Neural cell (in vitro differentiated cells): ENCODE data around the gene GLB1L2. TPM values are rescaled to one million over a fixed set of nuclear protein-coding genes. Genes with fewer than 3 reads are reported as not detected.
"Not testable (repeated sequence)": the region's sequence is repeated elsewhere in the genome, so short reads cannot be mapped to it uniquely, and the experiment has no call there.

Experiments
- H2AFZ ChIP-seq: fragments of 200-600, 300-800 bp; sonication (generic), shearing (Covaris generic); 2 replicates; pipeline ENCODE4 v1.6.0; 2014; ENCODE audit warnings: low read depth, mild to moderate bottlenecking, antibody characterized with exemption, low read length, moderate library complexity
- H3F3A ChIP-seq: fragments of 200-600 bp; shearing (Covaris generic); 2 replicates; pipeline ENCODE4 v1.6.1; 2016; ENCODE audit warnings: mild to moderate bottlenecking, moderate library complexity, mixed read lengths, antibody characterized with exemption, low read length; ENCODE audit not compliant: insufficient read depth, poor library complexity, severe bottlenecking
- H3K27ac ChIP-seq: fragments of 200-600, 300-800 bp; sonication (generic), shearing (Covaris generic); 2 replicates; pipeline ENCODE4 v1.5.1; 2014; ENCODE audit warnings: mild to moderate bottlenecking, low read length, moderate library complexity
- H3K27me3 ChIP-seq: fragments of 300-800, 200-600 bp; sonication (generic), shearing (Covaris generic); 2 replicates; pipeline ENCODE4 v1.6.0; 2014; ENCODE audit warnings: mild to moderate bottlenecking, low read depth, low read length, moderate library complexity; ENCODE audit not compliant: insufficient read depth
- H3K36me3 ChIP-seq: fragments of 300-800, 200-600 bp; sonication (generic), shearing (Covaris generic); 2 replicates; pipeline ENCODE4 v1.5.1; 2014; ENCODE audit warnings: mild to moderate bottlenecking, antibody characterized with exemption, low read length, moderate library complexity; ENCODE audit not compliant: insufficient read depth
- H3K4me2 ChIP-seq: fragments of 300-800, 200-600 bp; sonication (generic), shearing (Covaris generic); 2 replicates; pipeline ENCODE4 v1.6.0; 2014; ENCODE audit warnings: mild to moderate bottlenecking, low read length
- H3K4me3 ChIP-seq: fragments of 300-800, 200-600 bp; sonication (generic), shearing (Covaris generic); 2 replicates; pipeline ENCODE4 v1.5.1; 2014; ENCODE audit warnings: mild to moderate bottlenecking, low read length, moderate library complexity
- H3K79me2 ChIP-seq: fragments of 200-600 bp; shearing (Covaris generic); replicated peaks from 2 replicates; pipeline ENCODE4 v1.6.0; 2014; ENCODE audit warnings: mild to moderate bottlenecking, low read length, moderate library complexity; ENCODE audit not compliant: insufficient read depth
- H3K9ac ChIP-seq: fragments of 300-800, 200-600 bp; sonication (generic), shearing (Covaris generic); 2 replicates; pipeline ENCODE4 v1.6.1; 2016; ENCODE audit warnings: mild to moderate bottlenecking, low read length, mixed read lengths
- H3K9me2 ChIP-seq: fragments of 200-600 bp; shearing (Covaris generic); 2 replicates; pipeline ENCODE4 v1.6.1; 2016; ENCODE audit warnings: mild to moderate bottlenecking, low read length, mixed read lengths; ENCODE audit not compliant: insufficient read depth
- H3K9me3 ChIP-seq: fragments of 200-600, 300-800 bp; sonication (generic), shearing (Covaris generic); 2 replicates; pipeline ENCODE4 v1.6.1; 2016; ENCODE audit warnings: mild to moderate bottlenecking, mixed run types, low read length, moderate library complexity, mixed read lengths
- H4K20me1 ChIP-seq: fragments of 200-600 bp; shearing (Covaris generic); 2 replicates; pipeline ENCODE4 v1.6.1; 2016; ENCODE audit warnings: mild to moderate bottlenecking, mixed run types; ENCODE audit not compliant: insufficient read depth
- EP300 ChIP-seq: fragments of 450-650 bp; conservative IDR thresholded peaks from 2 replicates; pipeline ENCODE4 v1.6.1; 2014; ENCODE audit warnings: antibody characterized with exemption, mild to moderate bottlenecking, moderate library complexity; ENCODE audit not compliant: poor library complexity, severe bottlenecking
- EZH2 ChIP-seq: fragments of 200-600, 300-800 bp; shearing (Covaris generic), sonication (generic); IDR thresholded peaks from 2 replicates; pipeline ENCODE4 v1.6.1; 2014; ENCODE audit warnings: antibody characterized with exemption, low read length, borderline replicate concordance, mild to moderate bottlenecking; ENCODE audit not compliant: insufficient read depth, poor library complexity, severe bottlenecking
- MXI1 ChIP-seq: fragments of 450-650 bp; conservative IDR thresholded peaks from 2 replicates; pipeline ENCODE4 v1.6.1; 2014; ENCODE audit warnings: antibody characterized with exemption, mild to moderate bottlenecking; ENCODE audit not compliant: poor library complexity, severe bottlenecking
- POLR2AphosphoS5 ChIP-seq: IDR thresholded peaks from 2 replicates; pipeline ENCODE4 v1.6.1; 2012
- RAD21 ChIP-seq: fragments of 450-650 bp; conservative IDR thresholded peaks from 2 replicates; pipeline ENCODE4 v1.6.1; 2014; ENCODE audit warnings: antibody characterized with exemption, mild to moderate bottlenecking, moderate library complexity
- REST ChIP-seq: IDR thresholded peaks from 2 replicates; pipeline ENCODE4 v1.6.1; 2012; ENCODE audit warnings: borderline replicate concordance
- SMC3 ChIP-seq: fragments of 450-650 bp; conservative IDR thresholded peaks from 2 replicates; pipeline ENCODE4 v1.6.1; 2014; ENCODE audit warnings: antibody characterized with exemption, mild to moderate bottlenecking, moderate library complexity; ENCODE audit not compliant: poor library complexity
- TAF1 ChIP-seq: IDR thresholded peaks from 2 replicates; pipeline ENCODE4 v1.6.1; 2012; ENCODE audit warnings: low read depth
- polyA plus RNA-seq: library from polyadenylated mRNA; depleted of rRNA; stranded (reverse); fragments of >200 nt; gene quantifications from 2 replicates; pipeline ENCODE4 v1.2.3, GENCODE V29; 2014
- TF ChIP-seq, protein P1 (sequence below): fragments of 450-650 bp; IDR thresholded peaks from 2 replicates; pipeline ENCODE4 v1.5.1; 2014; ENCODE audit warnings: antibody characterized with exemption, mild to moderate bottlenecking, moderate library complexity; ENCODE audit not compliant: poor library complexity, severe bottlenecking

The GLB1L2 gene
- polyA plus RNA-seq, 1 donor from 2014 or later: 1.6 TPM

DNA sequence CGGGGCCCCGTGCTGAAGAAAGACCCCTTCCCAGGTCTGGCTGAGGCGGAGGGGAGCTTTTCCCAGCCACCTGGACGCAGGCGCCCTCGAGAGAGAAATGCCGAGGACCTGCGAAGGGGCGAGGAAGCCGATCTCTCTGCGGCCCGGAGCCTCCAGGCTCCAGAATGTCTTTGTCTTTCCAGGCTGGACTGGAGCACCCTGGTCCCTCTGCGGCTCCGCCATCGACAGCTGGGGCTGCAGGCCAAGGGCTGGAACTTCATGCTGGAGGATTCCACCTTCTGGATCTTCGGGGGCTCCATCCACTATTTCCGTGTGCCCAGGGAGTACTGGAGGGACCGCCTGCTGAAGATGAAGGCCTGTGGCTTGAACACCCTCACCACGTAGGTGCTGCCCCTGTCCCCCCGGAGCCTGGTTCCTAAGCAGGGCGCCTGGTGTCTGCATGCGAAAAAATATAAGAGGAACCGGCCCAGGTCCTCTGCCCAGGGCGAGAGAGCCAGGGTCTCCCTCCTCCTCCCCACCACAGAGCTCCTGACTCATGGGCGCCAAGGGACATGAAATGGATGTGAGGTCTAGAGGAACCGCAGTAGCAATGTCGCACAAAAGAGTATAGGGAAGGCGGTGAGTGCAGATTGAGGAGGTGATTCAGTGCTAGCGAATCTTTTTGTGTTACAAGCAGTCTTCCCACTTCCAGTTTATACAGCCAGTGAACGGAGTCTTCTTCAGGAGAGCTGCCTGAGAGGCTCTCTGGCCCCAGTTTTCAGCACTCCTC lies 11.0 kb downstream of the GLB1L2 start:
- H3K4me2 ChIP-seq: no peak overlapping the region
- H3K4me3 ChIP-seq: no peak overlapping the region
- H4K20me1 ChIP-seq: no peaks in the 10 kb centered on the region
- H3K27ac ChIP-seq: no peak overlapping the region
- H3K9ac ChIP-seq: no peak overlapping the region
- no peaks in the 10 kb centered on the region for H3K9me3 ChIP-seq
- TF ChIP-seq TAF1: no peak
- no peak for TF ChIP-seq SMC3
- no peak for TF ChIP-seq EZH2
- TF ChIP-seq, protein P1, sequence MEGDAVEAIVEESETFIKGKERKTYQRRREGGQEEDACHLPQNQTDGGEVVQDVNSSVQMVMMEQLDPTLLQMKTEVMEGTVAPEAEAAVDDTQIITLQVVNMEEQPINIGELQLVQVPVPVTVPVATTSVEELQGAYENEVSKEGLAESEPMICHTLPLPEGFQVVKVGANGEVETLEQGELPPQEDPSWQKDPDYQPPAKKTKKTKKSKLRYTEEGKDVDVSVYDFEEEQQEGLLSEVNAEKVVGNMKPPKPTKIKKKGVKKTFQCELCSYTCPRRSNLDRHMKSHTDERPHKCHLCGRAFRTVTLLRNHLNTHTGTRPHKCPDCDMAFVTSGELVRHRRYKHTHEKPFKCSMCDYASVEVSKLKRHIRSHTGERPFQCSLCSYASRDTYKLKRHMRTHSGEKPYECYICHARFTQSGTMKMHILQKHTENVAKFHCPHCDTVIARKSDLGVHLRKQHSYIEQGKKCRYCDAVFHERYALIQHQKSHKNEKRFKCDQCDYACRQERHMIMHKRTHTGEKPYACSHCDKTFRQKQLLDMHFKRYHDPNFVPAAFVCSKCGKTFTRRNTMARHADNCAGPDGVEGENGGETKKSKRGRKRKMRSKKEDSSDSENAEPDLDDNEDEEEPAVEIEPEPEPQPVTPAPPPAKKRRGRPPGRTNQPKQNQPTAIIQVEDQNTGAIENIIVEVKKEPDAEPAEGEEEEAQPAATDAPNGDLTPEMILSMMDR: no peak
- no peak for TF ChIP-seq RAD21
- TF ChIP-seq MXI1: no peak
- TF ChIP-seq EP300: no peak
- TF ChIP-seq REST: no peak
- no peak for TF ChIP-seq POLR2AphosphoS5
- H3F3A ChIP-seq: no peaks in the 10 kb centered on the region
- H3K9me2 ChIP-seq: no peaks in the 10 kb centered on the region
- H3K27me3 ChIP-seq: no peaks in the 10 kb centered on the region
- no peak overlapping the region for H2AFZ ChIP-seq
- no peaks in the 10 kb centered on the region for H3K36me3 ChIP-seq
- no peaks in the 10 kb centered on the region for H3K79me2 ChIP-seq

DNA sequence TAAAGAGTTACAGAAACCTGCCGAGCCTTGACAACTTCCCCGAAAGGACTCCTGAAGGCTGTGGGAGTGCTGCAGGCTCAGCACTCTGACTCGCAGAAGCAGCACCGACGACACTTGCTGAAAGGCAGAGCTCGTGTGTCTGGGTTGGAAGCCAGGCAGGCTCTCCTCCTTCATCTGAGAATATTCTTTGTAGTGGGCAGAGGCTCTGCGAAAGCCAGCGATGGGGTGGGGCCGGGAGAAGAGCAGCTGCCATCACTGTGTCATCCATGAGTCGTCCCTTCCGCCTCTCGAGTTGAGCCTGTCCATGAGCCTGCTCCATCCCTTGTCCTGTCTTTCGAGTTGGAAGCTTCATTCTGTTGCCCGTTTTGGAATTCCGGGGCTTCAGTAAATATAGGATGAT lies 11.9 kb downstream of the GLB1L2 start:
- H3K9me2 ChIP-seq: no peaks in the 10 kb centered on the region
- H4K20me1 ChIP-seq: no peaks in the 10 kb centered on the region
- no peak overlapping the region for H3K27ac ChIP-seq
- H2AFZ ChIP-seq: no peak overlapping the region
- H3K36me3 ChIP-seq: no peaks in the 10 kb centered on the region
- H3K4me2 ChIP-seq: no peak overlapping the region
- no peak overlapping the region for H3K4me3 ChIP-seq
- H3K27me3 ChIP-seq: no peaks in the 10 kb centered on the region
- TF ChIP-seq, protein P1: no peak
- TF ChIP-seq EZH2 (no peak), TAF1 (no peak), POLR2AphosphoS5 (no peak), MXI1 (no peak), REST (no peak), RAD21 (no peak), EP300 (no peak), SMC3 (no peak)
- no peak overlapping the region for H3K9ac ChIP-seq
- no peaks in the 10 kb centered on the region for H3F3A ChIP-seq
- no peaks in the 10 kb centered on the region for H3K79me2 ChIP-seq
- H3K9me3 ChIP-seq: no peaks in the 10 kb centered on the region

GRCh38 chr11:134344497-134345236 lies 12.9 kb downstream of the GLB1L2 start:
- not testable (repeated sequence) for H2AFZ ChIP-seq, H3F3A ChIP-seq, H3K27ac ChIP-seq, H3K36me3 ChIP-seq, H3K4me3 ChIP-seq, H3K9ac ChIP-seq, H3K9me3 ChIP-seq, H3K27me3 ChIP-seq, H4K20me1 ChIP-seq, H3K4me2 ChIP-seq, H3K9me2 ChIP-seq, H3K79me2 ChIP-seq
